Chondrocyte (in vitro differentiated cells): Measurements from ENCODE around the gene CXCL6. TPM values are rescaled to one million over a fixed set of nuclear protein-coding genes. Genes with fewer than 3 reads are reported as not detected.

Experiments
- DNase-seq: peaks from one replicate; pipeline ENCODE4 v3.0.0; 2021; ENCODE audit warnings: mixed read lengths, low spot score
- H3K27ac Mint-ChIP-seq: one replicate; pipeline ENCODE4 v1.8.0; 2021; ENCODE audit warnings: mild to moderate bottlenecking, moderate library complexity, mixed read lengths; ENCODE audit not compliant: unreplicated experiment
- H3K27me3 Mint-ChIP-seq: 2 replicates; pipeline ENCODE4 v1.8.0; 2021; ENCODE audit warnings: low read depth, mixed read lengths
- H3K36me3 Mint-ChIP-seq: 2 replicates; pipeline ENCODE4 v1.8.0; 2021; ENCODE audit warnings: low read depth, mixed read lengths
- H3K4me1 Mint-ChIP-seq: 2 replicates; pipeline ENCODE4 v1.8.0; 2021; ENCODE audit warnings: low read depth, mild to moderate bottlenecking, mixed read lengths
- H3K4me3 Mint-ChIP-seq: one replicate; pipeline ENCODE4 v1.8.0; 2021; ENCODE audit warnings: mild to moderate bottlenecking, moderate library complexity, mixed read lengths; ENCODE audit not compliant: unreplicated experiment
- H3K9me3 Mint-ChIP-seq: 2 replicates; pipeline ENCODE4 v1.8.0; 2021; ENCODE audit warnings: low read depth, mixed read lengths
- total RNA-seq: library from RNA; stranded (reverse); gene quantifications from 3 replicates; pipeline ENCODE4 v1.2.1, GENCODE V29; 2021
- TF ChIP-seq, protein P1 (sequence below): fragments of 200-600 bp; sonication (generic); IDR thresholded peaks from 2 replicates; pipeline ENCODE4 v1.5.0; 2021; ENCODE audit warnings: antibody characterized with exemption, mild to moderate bottlenecking, moderate library complexity

The CXCL6 gene
- total RNA-seq, 1 donor from 2014 or later, result not detected

DNA sequence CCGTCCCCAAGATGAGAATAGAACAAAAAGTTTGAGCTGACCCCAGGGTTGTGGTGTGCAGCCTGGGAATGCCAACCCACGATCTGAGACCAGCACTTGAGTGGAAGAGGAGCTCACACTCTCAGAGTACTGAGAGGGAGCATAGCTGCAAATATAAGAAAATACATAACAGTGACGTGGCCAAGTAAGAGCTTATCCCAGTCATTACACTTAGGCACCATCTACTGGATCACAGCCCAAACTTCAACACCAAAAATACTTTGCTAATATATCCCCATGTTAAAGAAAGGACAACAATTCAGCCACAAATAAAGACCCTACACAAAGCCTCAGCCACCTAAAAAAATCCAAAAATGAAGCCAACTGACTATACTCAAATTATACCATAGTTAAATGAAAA, 33.3 kb upstream of the CXCL6 start:
- H3K27ac Mint-ChIP-seq, result no peak overlapping the region
- TF ChIP-seq, protein P1, sequence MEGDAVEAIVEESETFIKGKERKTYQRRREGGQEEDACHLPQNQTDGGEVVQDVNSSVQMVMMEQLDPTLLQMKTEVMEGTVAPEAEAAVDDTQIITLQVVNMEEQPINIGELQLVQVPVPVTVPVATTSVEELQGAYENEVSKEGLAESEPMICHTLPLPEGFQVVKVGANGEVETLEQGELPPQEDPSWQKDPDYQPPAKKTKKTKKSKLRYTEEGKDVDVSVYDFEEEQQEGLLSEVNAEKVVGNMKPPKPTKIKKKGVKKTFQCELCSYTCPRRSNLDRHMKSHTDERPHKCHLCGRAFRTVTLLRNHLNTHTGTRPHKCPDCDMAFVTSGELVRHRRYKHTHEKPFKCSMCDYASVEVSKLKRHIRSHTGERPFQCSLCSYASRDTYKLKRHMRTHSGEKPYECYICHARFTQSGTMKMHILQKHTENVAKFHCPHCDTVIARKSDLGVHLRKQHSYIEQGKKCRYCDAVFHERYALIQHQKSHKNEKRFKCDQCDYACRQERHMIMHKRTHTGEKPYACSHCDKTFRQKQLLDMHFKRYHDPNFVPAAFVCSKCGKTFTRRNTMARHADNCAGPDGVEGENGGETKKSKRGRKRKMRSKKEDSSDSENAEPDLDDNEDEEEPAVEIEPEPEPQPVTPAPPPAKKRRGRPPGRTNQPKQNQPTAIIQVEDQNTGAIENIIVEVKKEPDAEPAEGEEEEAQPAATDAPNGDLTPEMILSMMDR, result no peak
- H3K36me3 Mint-ChIP-seq, result peaks cover 12% of the 10 kb centered on the region
- no peaks in the 10 kb centered on the region for H3K4me1 Mint-ChIP-seq
- DNase-seq, result no peak
- peaks cover 33% of the 10 kb centered on the region for H3K27me3 Mint-ChIP-seq
- H3K9me3 Mint-ChIP-seq, result peaks cover 30% of the 10 kb centered on the region
- no peak overlapping the region for H3K4me3 Mint-ChIP-seq

DNA sequence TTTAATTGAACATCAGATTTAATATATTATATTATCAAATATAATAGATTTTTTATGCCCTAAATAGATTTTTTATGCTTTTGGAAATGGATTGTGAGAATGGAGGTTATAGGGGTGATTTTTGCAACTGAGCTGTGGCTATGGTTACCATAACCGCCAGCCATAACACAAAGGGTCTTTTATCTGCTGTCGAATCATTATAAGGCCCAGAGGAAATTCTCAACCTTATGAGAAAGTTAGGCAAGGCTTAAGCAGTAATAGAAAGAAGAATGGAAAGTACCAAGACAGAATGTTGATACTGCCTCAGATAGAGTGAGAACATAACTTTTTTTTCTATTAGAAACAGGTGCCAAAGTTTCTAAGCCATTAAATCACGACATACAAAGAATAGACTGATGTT, 26.3 kb upstream of the CXCL6 start:
- H3K9me3 Mint-ChIP-seq, result peaks cover 5% of the 10 kb centered on the region
- TF ChIP-seq, protein P1, result no peak
- peaks cover 3% of the 10 kb centered on the region for H3K36me3 Mint-ChIP-seq
- H3K27me3 Mint-ChIP-seq, result peaks cover 54% of the 10 kb centered on the region
- H3K27ac Mint-ChIP-seq, result no peak overlapping the region
- DNase-seq, result no peak
- H3K4me3 Mint-ChIP-seq, result no peak overlapping the region
- H3K4me1 Mint-ChIP-seq, result no peaks in the 10 kb centered on the region

DNA sequence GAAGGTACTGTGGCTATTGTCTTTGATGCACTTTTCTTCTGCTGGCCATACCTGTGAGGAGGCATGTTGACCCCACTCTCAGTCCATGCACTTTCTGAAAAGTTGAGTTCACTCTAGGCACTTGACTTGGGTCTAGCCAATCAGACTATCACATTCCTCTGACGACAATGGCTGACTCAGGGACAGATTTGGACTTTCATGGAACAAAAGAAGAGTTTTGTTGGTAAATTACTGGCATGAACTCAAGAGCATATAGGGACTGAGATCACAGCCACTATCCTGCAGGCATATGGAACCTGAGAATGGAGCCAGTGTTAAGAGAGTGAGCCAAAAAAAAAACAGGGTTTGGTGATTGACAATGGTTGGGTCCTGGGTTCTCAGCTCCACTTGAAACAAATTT, 24.6 kb upstream of the CXCL6 start:
- TF ChIP-seq, protein P1, result no peak
- H3K36me3 Mint-ChIP-seq, result no peaks in the 10 kb centered on the region
- H3K27ac Mint-ChIP-seq, result no peak overlapping the region
- DNase-seq, result no peak
- peaks cover 39% of the 10 kb centered on the region for H3K27me3 Mint-ChIP-seq
- H3K9me3 Mint-ChIP-seq, result no peaks in the 10 kb centered on the region
- no peak overlapping the region for H3K4me3 Mint-ChIP-seq
- peaks cover 6% of the 10 kb centered on the region for H3K4me1 Mint-ChIP-seq

DNA sequence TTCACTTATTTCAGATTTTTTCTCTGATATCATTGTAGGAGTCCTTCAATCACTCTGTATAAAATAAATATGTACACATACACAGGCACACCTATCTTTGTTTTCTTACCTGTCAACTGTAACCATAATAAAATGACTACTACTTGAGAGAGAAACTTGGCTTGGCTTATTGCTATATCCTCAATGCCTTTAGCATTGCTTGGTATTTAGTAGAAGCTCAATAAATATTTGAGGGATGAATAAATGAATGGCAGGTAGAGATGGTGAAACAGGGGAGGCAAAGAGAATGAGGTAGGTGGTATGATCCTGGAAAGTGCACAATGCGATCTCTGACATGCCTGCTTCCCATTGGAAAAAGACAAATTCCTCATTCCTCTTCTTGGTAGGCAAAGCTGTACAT, 21.8 kb upstream of the CXCL6 start:
- no peak overlapping the region for H3K27ac Mint-ChIP-seq
- DNase-seq, result no peak
- H3K27me3 Mint-ChIP-seq, result peaks cover 15% of the 10 kb centered on the region
- no peaks in the 10 kb centered on the region for H3K36me3 Mint-ChIP-seq
- H3K4me1 Mint-ChIP-seq, result peaks cover 14% of the 10 kb centered on the region
- H3K4me3 Mint-ChIP-seq, result no peak overlapping the region
- no peaks in the 10 kb centered on the region for H3K9me3 Mint-ChIP-seq
- TF ChIP-seq, protein P1, result no peak

DNA sequence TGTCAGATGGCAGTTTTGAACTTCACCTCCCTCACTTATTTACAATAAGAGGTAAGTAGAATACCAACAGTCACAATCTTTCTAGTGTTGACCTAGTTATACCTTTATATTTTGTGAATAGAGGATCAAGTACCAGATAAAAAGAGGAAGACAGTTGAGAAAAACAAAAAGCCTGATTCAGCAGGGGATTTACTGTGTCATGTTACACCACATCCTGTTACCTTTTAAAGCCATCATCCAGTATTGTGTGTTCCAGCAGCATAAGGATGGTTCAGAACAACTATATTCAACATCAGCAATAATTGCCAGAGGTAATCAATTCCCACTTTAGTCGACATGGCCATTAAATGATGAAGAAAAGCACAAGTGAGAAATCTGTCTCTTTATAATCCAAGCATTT, 21.3 kb upstream of the CXCL6 start:
- H3K36me3 Mint-ChIP-seq, result no peaks in the 10 kb centered on the region
- no peak overlapping the region for H3K4me3 Mint-ChIP-seq
- H3K27me3 Mint-ChIP-seq, result peaks cover 13% of the 10 kb centered on the region
- TF ChIP-seq, protein P1, result no peak
- H3K4me1 Mint-ChIP-seq, result peaks cover 14% of the 10 kb centered on the region
- no peaks in the 10 kb centered on the region for H3K9me3 Mint-ChIP-seq
- DNase-seq, result no peak
- H3K27ac Mint-ChIP-seq, result no peak overlapping the region
